IPS-18a (cell line): ENCODE results near the gene SERPINB4.
"Not testable (repeated sequence)": the region's sequence is repeated elsewhere in the genome, so short reads cannot be mapped to it uniquely, and the experiment has no call there.

ENCODE experiments used
- H3K27ac ChIP-seq: one replicate; pipeline ENCODE4 v1.5.1; 2013; ENCODE audit warnings: low read length
- H3K27me3 ChIP-seq: one replicate; pipeline ENCODE4 v1.6.1; 2013; ENCODE audit warnings: mild to moderate bottlenecking, low read length; ENCODE audit not compliant: control insufficient read depth, insufficient read depth
- H3K36me3 ChIP-seq: one replicate; pipeline ENCODE4 v1.6.1; 2013; ENCODE audit warnings: low read depth, low read length; ENCODE audit not compliant: control insufficient read depth
- H3K4me1 ChIP-seq: one replicate; pipeline ENCODE4 v1.6.1; 2013; ENCODE audit warnings: low read depth, low read length; ENCODE audit not compliant: control insufficient read depth
- H3K4me3 ChIP-seq: one replicate; pipeline ENCODE4 v1.5.1; 2013; ENCODE audit warnings: low read length
- H3K9ac ChIP-seq: one replicate; pipeline ENCODE4 v1.6.1; 2013; ENCODE audit warnings: mild to moderate bottlenecking, low read length, moderate library complexity
- H3K9me3 ChIP-seq: one replicate; pipeline ENCODE4 v1.6.1; 2013; ENCODE audit warnings: low read depth, low read length; ENCODE audit not compliant: control insufficient read depth

SERPINB4 gene

DNA sequence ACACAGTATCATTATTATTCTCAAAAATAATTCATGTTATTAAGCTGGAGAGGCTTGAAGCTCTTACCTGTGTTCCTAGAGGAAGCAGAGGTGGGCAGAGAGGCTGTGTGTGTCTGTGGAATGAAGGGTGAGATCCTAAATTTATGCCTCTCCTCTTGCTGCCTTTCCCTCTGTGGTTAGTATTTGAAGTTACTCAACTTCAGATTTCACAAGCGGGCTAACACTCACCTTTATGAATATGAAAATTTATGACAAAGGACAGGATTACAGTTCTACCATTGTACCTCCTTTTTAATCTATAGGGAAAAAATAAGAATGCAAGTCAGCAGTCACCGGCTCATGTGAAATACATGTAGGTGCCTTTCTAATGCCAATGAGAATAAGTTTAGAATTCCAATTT is at the start of gene SERPINB4:
Gene SERPINB4, minus strand, starts transcription at position 115 of the 400 bp plus-strand sequence. CDS start 679 bp downstream, outside the sequence.
- H3K27ac ChIP-seq, H3K9me3 ChIP-seq, H3K9ac ChIP-seq, H3K4me1 ChIP-seq, H3K36me3 ChIP-seq, H3K4me3 ChIP-seq, H3K27me3 ChIP-seq: not testable (repeated sequence)

DNA sequence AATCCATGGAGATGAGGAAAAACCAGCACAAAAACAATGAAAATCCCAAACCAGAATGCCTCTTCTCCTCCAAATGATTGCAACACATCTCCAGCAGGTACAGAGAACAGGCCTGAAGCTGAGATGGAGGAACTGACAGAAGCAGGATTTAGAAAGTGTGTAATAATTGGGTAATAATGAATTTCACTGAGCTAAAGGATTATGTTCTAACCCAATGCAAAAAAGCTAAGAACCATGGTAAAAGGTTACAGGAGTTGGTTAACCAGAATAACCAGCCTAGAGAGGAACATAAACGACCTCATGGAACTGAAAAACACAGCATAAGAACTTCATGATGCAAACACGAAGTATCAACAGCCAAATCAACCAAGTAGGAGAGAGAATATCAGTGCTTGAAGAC is 45.0 kb upstream of the SERPINB4 start:
- Histone ChIP-seq H3K4me1 (peaks cover 2% of the 10 kb centered on the region), H3K4me3 (no peak overlapping the region), H3K27ac (no peak overlapping the region), H3K27me3 (no peaks in the 10 kb centered on the region), H3K9ac (no peak overlapping the region), H3K36me3 (no peaks in the 10 kb centered on the region), H3K9me3 (no peaks in the 10 kb centered on the region)

DNA sequence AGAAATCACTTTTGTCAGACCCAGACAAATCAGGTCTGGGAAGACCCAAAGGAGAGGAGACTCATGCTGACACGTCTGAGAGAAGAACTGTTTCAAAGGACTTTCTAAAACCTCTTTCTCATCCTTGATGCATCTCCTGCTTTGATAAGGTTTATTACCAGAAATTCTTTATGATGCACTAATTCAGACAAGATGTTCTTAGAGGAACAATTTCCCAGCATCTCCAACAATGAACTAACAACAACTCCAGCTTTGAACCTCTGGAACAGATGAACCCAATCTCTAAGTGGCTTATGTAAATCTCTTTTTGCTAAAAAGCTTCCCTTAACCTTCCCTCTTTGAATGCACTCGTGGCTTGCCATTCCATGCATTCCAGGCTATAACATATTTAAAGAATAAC is 42.8 kb upstream of the SERPINB4 start:
- no peaks in the 10 kb centered on the region for H3K9me3 ChIP-seq
- H3K27me3 ChIP-seq: no peaks in the 10 kb centered on the region
- H3K9ac ChIP-seq: no peak overlapping the region
- no peaks in the 10 kb centered on the region for H3K36me3 ChIP-seq
- H3K4me3 ChIP-seq: no peak overlapping the region
- peaks cover 12% of the 10 kb centered on the region for H3K4me1 ChIP-seq
- no peak overlapping the region for H3K27ac ChIP-seq

DNA sequence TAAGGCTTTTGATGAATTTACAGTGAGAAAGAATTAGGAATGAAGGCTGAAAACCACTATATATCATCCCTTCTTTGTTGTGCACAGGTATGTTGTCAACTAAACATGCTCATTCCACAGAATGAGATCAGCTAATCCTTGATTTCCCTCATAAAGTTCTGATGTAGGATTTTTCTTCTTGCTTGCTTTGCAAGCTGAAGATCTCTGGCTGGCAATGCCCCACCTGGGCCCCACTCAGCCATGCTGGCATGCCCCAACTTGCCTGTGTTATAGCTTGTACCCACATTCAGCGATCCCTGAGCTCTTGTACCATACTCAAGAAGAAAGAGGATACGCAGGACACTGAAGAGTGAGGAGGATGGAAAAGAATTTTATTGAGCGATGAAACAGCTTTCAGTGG is 40.7 kb upstream of the SERPINB4 start:
- no peaks in the 10 kb centered on the region for H3K36me3 ChIP-seq
- H3K4me3 ChIP-seq: no peak overlapping the region
- H3K27ac ChIP-seq: no peak overlapping the region
- peaks cover 12% of the 10 kb centered on the region for H3K4me1 ChIP-seq
- no peaks in the 10 kb centered on the region for H3K9me3 ChIP-seq
- no peaks in the 10 kb centered on the region for H3K27me3 ChIP-seq
- no peak overlapping the region for H3K9ac ChIP-seq

DNA sequence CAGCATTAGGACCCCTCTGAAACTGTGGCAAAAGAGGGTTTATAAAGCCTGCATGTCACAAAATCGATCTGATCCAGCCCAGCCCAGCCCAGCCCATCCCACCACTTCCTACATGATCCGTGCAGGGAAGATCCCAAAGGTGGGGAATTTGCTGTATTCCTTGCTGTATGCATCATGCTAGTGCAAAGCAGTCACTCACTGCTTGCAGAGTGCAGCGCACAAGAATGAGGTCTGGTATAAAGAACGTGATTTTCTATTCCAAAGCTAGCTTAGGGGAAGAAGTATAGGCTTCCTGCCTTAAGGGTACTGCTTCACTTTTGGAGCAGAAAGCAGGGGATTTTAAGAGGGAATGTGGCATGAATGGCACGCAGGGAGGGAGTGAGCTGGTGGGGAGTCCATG is 39.8 kb upstream of the SERPINB4 start:
- Histone ChIP-seq H3K27ac (no peak overlapping the region), H3K27me3 (no peaks in the 10 kb centered on the region), H3K36me3 (no peaks in the 10 kb centered on the region), H3K9ac (no peak overlapping the region), H3K9me3 (no peaks in the 10 kb centered on the region), H3K4me1 (peaks cover 12% of the 10 kb centered on the region), H3K4me3 (no peak overlapping the region)

DNA sequence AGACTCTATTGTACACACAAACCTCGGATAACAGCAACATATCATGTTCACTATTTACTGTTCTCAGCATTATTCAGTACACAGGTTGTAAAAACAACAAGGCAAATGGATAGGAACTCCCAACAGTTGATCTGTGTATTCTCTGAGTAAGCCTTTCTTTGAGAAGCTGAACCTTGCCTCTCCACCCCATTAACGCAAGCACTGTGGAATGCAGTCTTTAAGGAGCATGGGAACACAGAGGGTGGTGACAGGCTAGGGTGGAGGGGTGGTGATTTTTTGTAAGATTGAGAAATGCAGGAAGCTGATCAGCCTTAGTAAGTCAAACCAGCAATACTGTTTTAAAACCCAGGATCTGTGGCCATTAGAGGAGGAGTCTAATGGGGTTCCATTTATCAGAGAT is 39.1 kb upstream of the SERPINB4 start:
- H3K4me3 ChIP-seq: no peak overlapping the region
- no peaks in the 10 kb centered on the region for H3K9me3 ChIP-seq

DNA sequence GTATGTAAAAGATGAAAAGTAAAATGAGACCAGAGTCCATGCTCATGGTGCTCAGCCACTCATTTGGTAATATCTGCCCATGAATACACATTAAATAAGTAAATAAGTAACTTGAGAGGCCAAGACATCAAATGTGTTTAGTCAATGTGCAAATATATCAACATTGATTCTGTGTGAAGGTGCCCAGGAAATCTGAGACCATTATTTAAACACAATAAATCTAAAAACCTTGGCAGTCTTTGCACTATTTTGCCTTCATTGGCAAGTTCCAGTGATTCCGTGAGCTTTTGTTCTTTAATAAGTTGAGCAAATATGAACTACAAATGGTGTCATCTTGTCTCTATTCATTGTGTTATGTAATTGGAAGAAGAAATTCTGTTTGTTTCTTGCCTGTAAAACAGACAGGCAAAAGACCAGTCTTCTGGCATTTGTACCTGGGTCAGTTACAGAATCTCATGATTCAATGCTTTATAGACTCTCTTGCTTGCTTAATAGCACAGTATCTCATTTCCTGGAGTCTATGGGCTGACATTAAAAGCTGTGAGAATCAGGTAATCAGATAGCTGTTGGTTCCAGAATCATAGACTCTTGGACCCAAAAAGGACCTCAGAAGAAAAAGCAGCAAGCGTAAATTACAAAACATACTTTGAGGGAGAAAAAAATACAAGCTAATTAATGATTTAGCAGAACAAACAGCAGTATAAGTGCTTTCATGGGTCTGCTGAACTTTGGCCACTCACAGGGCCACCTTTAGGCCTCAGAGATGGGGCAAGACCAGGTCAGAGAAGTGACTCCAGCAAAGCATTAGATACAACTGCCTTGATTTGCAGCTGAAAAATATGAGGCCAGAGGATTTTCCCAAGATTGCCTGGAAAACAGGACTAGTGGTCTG is 37.6 kb upstream of the SERPINB4 start:
- Histone ChIP-seq H3K36me3 (no peaks in the 10 kb centered on the region), H3K4me3 (no peak overlapping the region), H3K9ac (no peak overlapping the region), H3K9me3 (no peaks in the 10 kb centered on the region), H3K27me3 (no peaks in the 10 kb centered on the region), H3K27ac (no peak overlapping the region), H3K4me1 (peaks cover 15% of the 10 kb centered on the region)

More for the DNA sequence above, 39.1 kb upstream of the SERPINB4 start:
- H3K9ac ChIP-seq: no peak overlapping the region
- no peaks in the 10 kb centered on the region for H3K36me3 ChIP-seq
- no peak overlapping the region for H3K27ac ChIP-seq
- H3K4me1 ChIP-seq: peaks cover 12% of the 10 kb centered on the region
- H3K27me3 ChIP-seq: no peaks in the 10 kb centered on the region

DNA sequence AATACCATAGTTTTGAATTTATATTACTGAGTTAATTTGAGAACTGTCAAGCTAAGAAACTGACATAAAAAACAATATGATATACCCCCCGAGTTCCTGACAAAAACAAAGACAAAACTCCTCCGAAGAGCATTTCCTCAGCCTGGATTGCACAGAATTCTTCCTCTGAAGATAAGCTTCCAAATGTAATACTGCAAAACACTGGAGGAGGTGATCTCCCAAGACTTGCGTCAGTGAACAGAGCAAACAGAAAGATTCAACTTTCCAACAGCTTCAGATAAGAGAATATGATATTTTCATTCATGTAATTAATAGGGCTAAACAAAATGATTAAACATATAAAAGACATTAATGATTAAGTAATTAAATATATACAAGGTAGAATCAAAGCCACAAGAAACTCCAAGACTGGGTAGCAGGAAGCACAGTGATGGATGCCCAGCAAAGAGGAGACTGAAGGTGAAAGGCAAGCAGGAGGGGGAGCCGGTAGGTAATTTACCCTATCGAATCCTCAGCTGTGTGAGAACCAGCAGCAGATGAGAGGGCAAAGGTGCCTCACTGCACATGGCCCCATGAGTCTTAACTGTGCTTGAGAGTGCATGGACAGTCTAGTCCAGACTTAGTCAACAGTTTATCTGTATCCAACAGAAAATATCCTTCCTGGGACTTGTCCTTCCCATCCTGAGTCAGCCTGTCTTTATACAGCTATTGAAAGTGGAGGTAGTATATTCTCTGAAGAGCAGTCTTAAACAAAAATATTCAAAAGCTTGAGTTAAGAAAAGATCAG is 36.0 kb upstream of the SERPINB4 start:
- Histone ChIP-seq H3K9ac (no peak overlapping the region), H3K27ac (no peak overlapping the region), H3K4me1 (peaks cover 15% of the 10 kb centered on the region)

DNA sequence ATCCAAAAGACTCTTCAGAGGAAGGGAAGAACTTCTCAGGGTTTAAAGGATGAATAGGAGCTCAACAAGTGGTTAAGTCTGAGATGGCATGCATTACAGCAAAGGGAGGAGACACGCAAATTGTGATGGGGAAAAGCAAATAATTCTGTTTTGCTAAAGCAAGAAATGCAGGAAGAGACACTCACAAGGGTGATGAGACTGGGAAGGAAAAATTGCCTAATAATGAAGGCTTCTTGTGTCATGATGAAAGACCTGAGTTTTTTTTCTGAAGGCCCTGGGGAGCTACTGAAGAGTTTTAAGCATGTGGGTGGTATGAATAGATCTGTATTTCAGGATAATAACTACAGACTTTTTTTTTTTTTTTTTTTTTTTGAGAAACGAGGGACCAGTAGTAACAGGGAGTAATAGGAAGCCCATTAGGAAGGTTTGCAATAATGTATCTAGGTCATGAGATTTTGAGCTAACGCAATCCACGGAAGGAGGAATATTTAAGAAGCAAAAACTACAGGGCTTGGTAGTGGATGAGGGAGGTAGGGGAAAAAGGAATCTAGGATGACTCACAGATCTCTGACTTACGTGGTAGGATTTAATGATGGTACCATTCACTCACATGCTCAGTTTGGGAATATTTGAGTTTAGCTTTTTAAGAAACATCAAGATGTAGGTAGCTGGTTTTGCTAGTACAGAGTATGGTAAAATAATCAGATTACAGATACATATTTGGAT is 33.6 kb upstream of the SERPINB4 start:
- Histone ChIP-seq H3K27ac (no peak overlapping the region), H3K36me3 (no peaks in the 10 kb centered on the region), H3K27me3 (no peaks in the 10 kb centered on the region), H3K4me1 (peaks cover 3% of the 10 kb centered on the region), H3K4me3 (no peak overlapping the region), H3K9me3 (no peaks in the 10 kb centered on the region), H3K9ac (no peak overlapping the region)

More for the DNA sequence above, 36.0 kb upstream of the SERPINB4 start:
- Histone ChIP-seq H3K9me3 (no peaks in the 10 kb centered on the region), H3K27me3 (no peaks in the 10 kb centered on the region), H3K36me3 (no peaks in the 10 kb centered on the region), H3K4me3 (no peak overlapping the region)

DNA sequence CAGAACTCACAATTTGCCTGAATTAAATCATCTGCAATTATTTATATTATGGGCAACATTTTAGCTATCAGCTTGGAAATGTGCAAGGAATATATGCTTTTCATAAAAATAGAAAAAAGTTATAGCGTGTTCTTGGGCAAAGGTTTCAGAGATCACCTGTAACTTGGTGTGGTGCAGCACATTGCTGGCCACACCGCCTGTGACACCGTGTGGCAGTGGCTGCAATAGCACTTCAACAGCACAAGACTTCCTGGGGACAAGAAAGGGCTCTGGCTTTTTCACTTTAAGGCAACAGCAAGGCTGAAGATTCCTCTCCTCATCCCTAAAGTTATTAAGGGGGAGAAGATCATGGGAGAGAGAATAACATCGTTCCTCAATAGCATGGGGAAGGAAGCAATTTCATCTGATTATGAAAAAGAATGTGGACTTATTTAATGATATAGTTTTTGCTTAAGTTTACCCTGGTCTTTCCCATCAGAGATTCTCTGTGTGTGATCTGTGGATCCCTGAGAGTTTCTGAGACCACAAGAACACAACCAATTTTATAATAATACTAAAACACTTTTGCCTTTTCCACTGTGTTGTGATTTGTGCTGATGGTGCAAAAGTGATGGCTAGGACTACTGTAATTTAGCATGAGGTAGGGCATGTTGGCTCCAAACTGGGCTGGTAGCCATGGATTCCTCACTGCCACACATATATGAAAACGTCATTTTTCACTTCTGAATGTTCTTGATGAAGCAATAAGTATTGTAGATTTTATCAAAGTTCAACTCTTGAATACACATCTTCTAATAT is 32.7 kb upstream of the SERPINB4 start:
- Histone ChIP-seq H3K9me3 (no peaks in the 10 kb centered on the region), H3K36me3 (no peaks in the 10 kb centered on the region), H3K27ac (no peak overlapping the region), H3K9ac (no peak overlapping the region), H3K27me3 (no peaks in the 10 kb centered on the region), H3K4me1 (peaks cover 3% of the 10 kb centered on the region), H3K4me3 (no peak overlapping the region)

DNA sequence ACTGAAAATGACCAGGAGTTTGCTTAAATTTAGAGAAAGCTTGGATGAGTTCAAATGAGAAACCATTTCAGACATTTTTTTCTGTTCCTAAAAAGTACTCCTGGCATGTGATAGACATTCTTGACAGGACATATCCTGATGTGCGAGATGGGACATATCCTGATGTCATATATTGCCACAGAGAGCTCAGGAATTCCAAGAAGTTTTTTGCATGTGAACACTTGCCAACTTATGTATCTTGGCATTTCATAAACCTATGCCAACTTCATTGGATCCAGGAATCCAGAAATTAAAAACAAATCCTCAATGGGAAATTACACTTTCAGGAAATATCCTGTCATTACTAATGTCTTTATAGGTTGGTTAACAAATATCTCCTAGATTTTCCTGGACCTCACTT is 20.5 kb upstream of the SERPINB4 start:
- Histone ChIP-seq H3K27ac (no peak overlapping the region), H3K4me1 (no peaks in the 10 kb centered on the region), H3K36me3 (no peaks in the 10 kb centered on the region), H3K9ac (no peak overlapping the region), H3K27me3 (no peaks in the 10 kb centered on the region), H3K9me3 (no peaks in the 10 kb centered on the region), H3K4me3 (no peak overlapping the region)
